HUES6 (cell line): ENCODE results near the gene GATA1.

Experiments
- H3K27ac ChIP-seq: 2 replicates; pipeline ENCODE4 v1.7.0; 2013; ENCODE audit warnings: low read depth, mild to moderate bottlenecking, low read length, inconsistent platforms
- H3K27me3 ChIP-seq: 2 replicates; pipeline ENCODE4 v1.6.1; 2013; ENCODE audit warnings: low read length; ENCODE audit not compliant: control insufficient read depth, insufficient read depth
- H3K36me3 ChIP-seq: 2 replicates; pipeline ENCODE4 v1.6.1; 2013; ENCODE audit warnings: low read length; ENCODE audit not compliant: control insufficient read depth, insufficient read depth
- H3K4me1 ChIP-seq: 2 replicates; pipeline ENCODE4 v1.6.1; 2013; ENCODE audit warnings: low read length; ENCODE audit not compliant: control insufficient read depth, insufficient read depth
- H3K4me3 ChIP-seq: 2 replicates; pipeline ENCODE4 v1.5.1; 2013; ENCODE audit warnings: low read depth, low read length
- H3K9ac ChIP-seq: one replicate; pipeline ENCODE4 v1.6.1; 2013; ENCODE audit warnings: mild to moderate bottlenecking, low read length
- H3K9me3 ChIP-seq: 2 replicates; pipeline ENCODE4 v1.6.1; 2013; ENCODE audit warnings: low read depth, low read length; ENCODE audit not compliant: control insufficient read depth, insufficient read depth

The GATA1 gene

DNA sequence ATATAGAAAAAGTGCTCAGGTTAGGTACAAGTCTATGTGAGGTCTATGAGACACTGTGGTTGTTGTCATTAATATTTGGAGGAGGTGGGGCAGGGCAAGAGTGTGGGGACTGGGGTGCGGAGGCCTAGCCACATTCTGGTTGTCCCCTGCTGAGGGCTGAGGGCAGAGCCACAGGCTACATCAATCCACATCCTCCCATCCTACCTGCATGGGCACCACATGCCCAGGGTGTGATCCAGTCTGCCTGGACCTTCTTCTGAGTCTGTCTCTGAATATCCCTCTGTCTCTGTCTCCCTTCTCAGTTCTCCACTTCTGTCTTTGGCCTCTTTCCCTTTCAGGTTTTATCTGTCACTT is 1.2 kb upstream of the GATA1 start:
- no peak overlapping the region for H3K4me3 ChIP-seq
- H3K36me3 ChIP-seq: no peaks in the 10 kb centered on the region

GRCh38 chrX:48785540-48786214 is 713 bp upstream of the GATA1 start:
- peaks cover 7% of the 10 kb centered on the region for H3K27me3 ChIP-seq
- peaks cover 2% of the 10 kb centered on the region; the same call in 1 of the 2 replicates for H3K9me3 ChIP-seq
- H3K9ac ChIP-seq: no peak overlapping the region
- no peak overlapping the region for H3K4me3 ChIP-seq
- no peaks in the 10 kb centered on the region for H3K4me1 ChIP-seq
- no peaks in the 10 kb centered on the region for H3K36me3 ChIP-seq
- no peak overlapping the region for H3K27ac ChIP-seq

More for the DNA sequence above, 1.2 kb upstream of the GATA1 start:
- Histone ChIP-seq H3K4me1 (no peaks in the 10 kb centered on the region), H3K9me3 (peaks cover 2% of the 10 kb centered on the region; the same call in 1 of the 2 replicates), H3K27ac (no peak overlapping the region), H3K27me3 (peaks cover 7% of the 10 kb centered on the region), H3K9ac (no peak overlapping the region)

DNA sequence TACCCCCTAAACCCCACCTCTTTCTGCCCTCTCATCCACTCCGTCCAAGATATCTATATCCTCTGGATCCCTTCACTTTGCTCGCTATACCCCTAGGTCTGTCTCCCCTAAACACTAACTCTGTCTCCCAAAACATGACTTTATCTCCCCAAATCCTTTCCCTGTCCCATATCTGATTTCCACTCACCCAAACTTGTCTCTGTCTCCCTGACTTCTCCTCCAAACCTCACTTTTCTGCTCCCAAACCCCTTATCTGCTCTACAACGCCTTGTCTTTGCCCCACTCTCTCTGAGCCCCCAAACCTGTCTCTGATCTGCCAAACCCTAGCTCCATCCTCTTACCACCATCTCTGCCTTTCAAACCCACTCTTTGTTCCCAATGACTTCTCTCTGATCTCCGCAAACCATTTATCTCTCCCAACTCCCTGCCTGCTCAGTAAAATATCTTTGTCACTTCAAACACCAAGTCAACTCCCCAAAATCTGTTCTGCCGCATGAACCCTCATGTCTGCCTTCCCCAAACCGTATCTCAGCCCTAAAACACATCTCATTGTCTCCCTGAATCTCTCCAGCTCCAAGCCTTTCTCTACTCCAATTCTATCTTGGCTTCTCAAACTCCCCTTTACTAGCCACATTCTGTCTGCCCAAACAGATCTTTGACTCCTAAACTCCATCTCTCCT is 575 bp downstream of the GATA1 start:
- H3K9me3 ChIP-seq: peaks cover 8% of the 10 kb centered on the region; the same call in 1 of the 2 replicates
- no peak overlapping the region for H3K27ac ChIP-seq
- H3K36me3 ChIP-seq: no peaks in the 10 kb centered on the region
- H3K4me3 ChIP-seq: no peak overlapping the region
- no peak overlapping the region for H3K9ac ChIP-seq
- no peaks in the 10 kb centered on the region for H3K4me1 ChIP-seq
- H3K27me3 ChIP-seq: peaks cover 7% of the 10 kb centered on the region

DNA sequence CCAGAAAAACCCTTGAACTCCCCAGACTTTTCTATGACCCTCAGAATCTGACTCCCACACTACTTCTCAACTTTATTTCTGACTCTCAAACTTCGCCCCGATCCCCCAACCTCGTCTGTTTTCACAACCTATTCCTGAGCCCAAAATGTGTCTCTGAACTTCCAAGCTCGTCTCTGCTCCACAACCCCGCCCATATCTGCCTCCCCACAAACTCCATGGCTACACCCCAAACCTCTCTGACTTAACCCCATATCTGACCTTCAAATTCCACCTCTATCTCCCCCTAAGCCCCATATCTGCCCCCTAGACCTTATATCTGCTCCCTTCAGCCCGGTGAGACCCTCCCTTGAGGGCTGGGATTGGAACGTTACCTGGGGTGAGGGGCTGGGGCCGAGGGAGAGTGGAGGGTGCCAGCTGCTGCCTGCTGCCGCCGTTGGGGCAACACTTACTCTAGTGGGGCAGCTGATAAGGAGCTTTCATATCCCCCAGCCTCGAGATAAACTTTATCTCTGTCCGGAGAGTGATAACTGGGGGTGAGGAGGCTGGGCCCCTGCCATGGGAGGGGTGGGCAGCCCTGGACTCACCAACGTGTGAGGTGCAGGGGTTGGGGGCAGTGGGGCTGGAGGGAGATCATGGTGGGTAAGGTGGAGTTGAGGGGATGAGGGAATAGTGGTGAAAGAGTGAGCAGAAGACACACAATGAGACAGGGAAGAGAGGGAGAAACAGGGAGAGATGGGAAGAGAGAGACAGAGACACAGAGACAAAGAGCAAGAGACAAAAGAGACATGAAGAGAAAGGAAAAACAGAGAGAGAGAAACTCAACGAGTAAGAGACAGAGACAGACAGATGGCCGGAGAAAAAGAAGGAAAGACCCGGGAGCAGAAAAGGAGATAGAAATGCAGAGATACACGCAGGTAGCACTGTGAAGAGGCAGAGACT is 1.4 kb downstream of the GATA1 start:
- H3K9me3 ChIP-seq: peaks cover 8% of the 10 kb centered on the region; the same call in 1 of the 2 replicates
- no peaks in the 10 kb centered on the region for H3K4me1 ChIP-seq
- no peak overlapping the region for H3K4me3 ChIP-seq
- peaks cover 7% of the 10 kb centered on the region for H3K27me3 ChIP-seq
- H3K36me3 ChIP-seq: no peaks in the 10 kb centered on the region
- H3K27ac ChIP-seq: no peak overlapping the region
- H3K9ac ChIP-seq: no peak overlapping the region

GRCh38 chrX:48789366-48790220 is 3.2 kb downstream of the GATA1 start:
- no peak overlapping the region for H3K4me3 ChIP-seq
- no peaks in the 10 kb centered on the region for H3K36me3 ChIP-seq
- H3K27ac ChIP-seq: no peak overlapping the region
- no peaks in the 10 kb centered on the region; the same call in 1 of the 2 replicates for H3K4me1 ChIP-seq
- peaks cover 15% of the 10 kb centered on the region; the same call in 1 of the 2 replicates for H3K9me3 ChIP-seq
- H3K27me3 ChIP-seq: peaks cover 7% of the 10 kb centered on the region
- no peak overlapping the region for H3K9ac ChIP-seq

DNA sequence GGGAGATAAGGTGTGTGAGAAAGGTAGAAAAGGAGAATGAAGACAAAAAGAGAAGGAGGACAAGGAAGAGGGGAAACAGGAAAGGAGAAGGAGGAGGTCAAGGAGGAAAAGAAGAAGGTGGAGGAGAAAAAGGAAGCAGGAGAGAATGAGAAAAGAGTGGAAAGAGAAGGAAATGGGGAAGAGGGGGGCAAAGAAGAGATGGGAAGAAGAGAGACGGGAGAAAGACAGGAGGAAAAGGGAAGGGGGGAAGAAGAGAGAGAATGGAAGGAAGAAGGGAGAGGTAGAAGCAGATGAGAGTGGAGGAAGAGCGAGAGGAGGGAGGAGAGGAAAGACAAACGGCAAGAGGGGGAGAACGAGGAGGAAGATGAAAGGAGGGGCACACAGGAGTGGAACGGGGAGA is 4.1 kb downstream of the GATA1 start:
- peaks cover 15% of the 10 kb centered on the region; the same call in 1 of the 2 replicates for H3K9me3 ChIP-seq
- peaks cover 7% of the 10 kb centered on the region for H3K27me3 ChIP-seq
- no peaks in the 10 kb centered on the region for H3K36me3 ChIP-seq
- H3K4me3 ChIP-seq: no peak overlapping the region
- H3K27ac ChIP-seq: no peak overlapping the region
- H3K9ac ChIP-seq: no peak overlapping the region
- H3K4me1 ChIP-seq: peaks cover 6% of the 10 kb centered on the region; the same call in 1 of the 2 replicates

- Histone ChIP-seq H3K9ac (no peak overlapping the region), H3K36me3 (no peaks in the 10 kb centered on the region), H3K9me3 (peaks cover 15% of the 10 kb centered on the region; the same call in 1 of the 2 replicates)
These were observed 4.9 kb downstream of the GATA1 start for GRCh38 chrX:48791063-48791820.

GRCh38 chrX:48792219-48792618 is 5.8 kb downstream of the GATA1 start:
- Histone ChIP-seq H3K9me3 (peaks cover 15% of the 10 kb centered on the region; the same call in 1 of the 2 replicates), H3K36me3 (no peaks in the 10 kb centered on the region), H3K4me3 (no peak overlapping the region), H3K27me3 (peaks cover under 1% of the 10 kb centered on the region; the same call in 1 of the 2 replicates), H3K9ac (no peak overlapping the region), H3K27ac (no peak overlapping the region), H3K4me1 (peaks cover 6% of the 10 kb centered on the region; the same call in 1 of the 2 replicates)

More at GRCh38 chrX:48791063-48791820, 4.9 kb downstream of the GATA1 start:
- Histone ChIP-seq H3K4me1 (peaks cover 6% of the 10 kb centered on the region; the same call in 1 of the 2 replicates), H3K27me3 (peaks cover 7% of the 10 kb centered on the region), H3K27ac (no peak overlapping the region), H3K4me3 (no peak overlapping the region)

DNA sequence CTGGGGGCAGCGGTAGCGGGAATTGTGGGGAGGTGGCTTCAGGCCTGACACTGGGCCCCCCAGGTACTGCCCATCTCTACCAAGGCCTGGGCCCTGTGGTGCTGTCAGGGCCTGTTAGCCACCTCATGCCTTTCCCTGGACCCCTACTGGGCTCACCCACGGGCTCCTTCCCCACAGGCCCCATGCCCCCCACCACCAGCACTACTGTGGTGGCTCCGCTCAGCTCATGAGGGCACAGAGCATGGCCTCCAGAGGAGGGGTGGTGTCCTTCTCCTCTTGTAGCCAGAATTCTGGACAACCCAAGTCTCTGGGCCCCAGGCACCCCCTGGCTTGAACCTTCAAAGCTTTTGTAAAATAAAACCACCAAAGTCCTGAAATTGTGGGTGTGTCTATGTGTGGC is 7.5 kb downstream of the GATA1 start:
- peaks cover 13% of the 10 kb centered on the region; the same call in 1 of the 2 replicates for H3K9me3 ChIP-seq
- H3K27ac ChIP-seq: no peak overlapping the region
- H3K4me1 ChIP-seq: peaks cover 6% of the 10 kb centered on the region; the same call in 1 of the 2 replicates
- H3K27me3 ChIP-seq: no peaks in the 10 kb centered on the region
- H3K9ac ChIP-seq: no peak overlapping the region
- no peaks in the 10 kb centered on the region for H3K36me3 ChIP-seq
- H3K4me3 ChIP-seq: no peak overlapping the region
